ENCODE data around the gene TM9SF1. TPM values are rescaled to one million over a fixed set of nuclear protein-coding genes. Genes with fewer than 3 reads are reported as not detected.

The TM9SF1 gene
- total and polyA plus RNA-seq, 9 of the 15 experiments (the other 6 are each of a cell fraction or from before 2014, with no cell fraction given), result 5.3 to 20.3 (median 11.8) TPM

DNA sequence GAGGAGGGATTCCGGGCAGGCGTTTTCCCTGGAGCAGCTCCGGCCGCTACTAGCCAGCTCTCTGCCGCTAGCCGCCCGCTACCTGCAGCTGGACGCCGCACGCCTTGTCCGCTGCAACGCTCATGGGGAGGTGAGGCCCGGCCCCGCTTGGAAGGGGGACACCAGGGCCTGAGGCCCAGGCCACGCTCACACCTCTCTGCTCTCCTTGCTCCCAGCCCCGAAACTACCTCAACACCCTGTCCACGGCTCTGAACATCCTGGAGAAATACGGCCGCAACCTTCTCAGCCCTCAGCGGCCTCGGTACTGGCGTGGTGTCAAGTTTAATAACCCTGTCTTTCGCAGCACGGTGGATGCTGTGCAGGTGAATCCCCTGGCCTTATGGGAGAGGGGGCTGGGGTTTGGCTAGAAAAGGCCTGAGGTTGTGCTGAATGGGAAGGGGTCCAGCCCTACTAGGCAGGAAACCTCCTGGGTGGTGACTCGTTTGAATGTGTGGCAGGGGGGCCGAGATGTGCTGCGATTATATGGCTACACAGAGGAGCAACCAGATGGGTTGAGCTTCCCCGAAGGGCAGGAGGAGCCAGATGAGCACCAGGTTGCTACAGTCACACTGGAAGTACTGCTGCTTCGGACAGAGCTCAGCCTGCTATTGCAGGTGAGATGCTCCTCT is 47.3 kb downstream of the TM9SF1 start:
- in situ Hi-C loops (cut with MboI), result no loop called here
- FAIRE-seq (no peak), DNase-seq (ENCODE audit: extremely low read depth in 1 of 4, low spot score in 3 of 4) (no peak)
- no peak for TF ChIP-seq HMGN3 (IDR thresholded peaks at IDR 0.05; ENCODE audit: borderline replicate concordance, extremely low read depth, insufficient read length, low read depth, low read length)
- TF ChIP-seq, protein P1, sequence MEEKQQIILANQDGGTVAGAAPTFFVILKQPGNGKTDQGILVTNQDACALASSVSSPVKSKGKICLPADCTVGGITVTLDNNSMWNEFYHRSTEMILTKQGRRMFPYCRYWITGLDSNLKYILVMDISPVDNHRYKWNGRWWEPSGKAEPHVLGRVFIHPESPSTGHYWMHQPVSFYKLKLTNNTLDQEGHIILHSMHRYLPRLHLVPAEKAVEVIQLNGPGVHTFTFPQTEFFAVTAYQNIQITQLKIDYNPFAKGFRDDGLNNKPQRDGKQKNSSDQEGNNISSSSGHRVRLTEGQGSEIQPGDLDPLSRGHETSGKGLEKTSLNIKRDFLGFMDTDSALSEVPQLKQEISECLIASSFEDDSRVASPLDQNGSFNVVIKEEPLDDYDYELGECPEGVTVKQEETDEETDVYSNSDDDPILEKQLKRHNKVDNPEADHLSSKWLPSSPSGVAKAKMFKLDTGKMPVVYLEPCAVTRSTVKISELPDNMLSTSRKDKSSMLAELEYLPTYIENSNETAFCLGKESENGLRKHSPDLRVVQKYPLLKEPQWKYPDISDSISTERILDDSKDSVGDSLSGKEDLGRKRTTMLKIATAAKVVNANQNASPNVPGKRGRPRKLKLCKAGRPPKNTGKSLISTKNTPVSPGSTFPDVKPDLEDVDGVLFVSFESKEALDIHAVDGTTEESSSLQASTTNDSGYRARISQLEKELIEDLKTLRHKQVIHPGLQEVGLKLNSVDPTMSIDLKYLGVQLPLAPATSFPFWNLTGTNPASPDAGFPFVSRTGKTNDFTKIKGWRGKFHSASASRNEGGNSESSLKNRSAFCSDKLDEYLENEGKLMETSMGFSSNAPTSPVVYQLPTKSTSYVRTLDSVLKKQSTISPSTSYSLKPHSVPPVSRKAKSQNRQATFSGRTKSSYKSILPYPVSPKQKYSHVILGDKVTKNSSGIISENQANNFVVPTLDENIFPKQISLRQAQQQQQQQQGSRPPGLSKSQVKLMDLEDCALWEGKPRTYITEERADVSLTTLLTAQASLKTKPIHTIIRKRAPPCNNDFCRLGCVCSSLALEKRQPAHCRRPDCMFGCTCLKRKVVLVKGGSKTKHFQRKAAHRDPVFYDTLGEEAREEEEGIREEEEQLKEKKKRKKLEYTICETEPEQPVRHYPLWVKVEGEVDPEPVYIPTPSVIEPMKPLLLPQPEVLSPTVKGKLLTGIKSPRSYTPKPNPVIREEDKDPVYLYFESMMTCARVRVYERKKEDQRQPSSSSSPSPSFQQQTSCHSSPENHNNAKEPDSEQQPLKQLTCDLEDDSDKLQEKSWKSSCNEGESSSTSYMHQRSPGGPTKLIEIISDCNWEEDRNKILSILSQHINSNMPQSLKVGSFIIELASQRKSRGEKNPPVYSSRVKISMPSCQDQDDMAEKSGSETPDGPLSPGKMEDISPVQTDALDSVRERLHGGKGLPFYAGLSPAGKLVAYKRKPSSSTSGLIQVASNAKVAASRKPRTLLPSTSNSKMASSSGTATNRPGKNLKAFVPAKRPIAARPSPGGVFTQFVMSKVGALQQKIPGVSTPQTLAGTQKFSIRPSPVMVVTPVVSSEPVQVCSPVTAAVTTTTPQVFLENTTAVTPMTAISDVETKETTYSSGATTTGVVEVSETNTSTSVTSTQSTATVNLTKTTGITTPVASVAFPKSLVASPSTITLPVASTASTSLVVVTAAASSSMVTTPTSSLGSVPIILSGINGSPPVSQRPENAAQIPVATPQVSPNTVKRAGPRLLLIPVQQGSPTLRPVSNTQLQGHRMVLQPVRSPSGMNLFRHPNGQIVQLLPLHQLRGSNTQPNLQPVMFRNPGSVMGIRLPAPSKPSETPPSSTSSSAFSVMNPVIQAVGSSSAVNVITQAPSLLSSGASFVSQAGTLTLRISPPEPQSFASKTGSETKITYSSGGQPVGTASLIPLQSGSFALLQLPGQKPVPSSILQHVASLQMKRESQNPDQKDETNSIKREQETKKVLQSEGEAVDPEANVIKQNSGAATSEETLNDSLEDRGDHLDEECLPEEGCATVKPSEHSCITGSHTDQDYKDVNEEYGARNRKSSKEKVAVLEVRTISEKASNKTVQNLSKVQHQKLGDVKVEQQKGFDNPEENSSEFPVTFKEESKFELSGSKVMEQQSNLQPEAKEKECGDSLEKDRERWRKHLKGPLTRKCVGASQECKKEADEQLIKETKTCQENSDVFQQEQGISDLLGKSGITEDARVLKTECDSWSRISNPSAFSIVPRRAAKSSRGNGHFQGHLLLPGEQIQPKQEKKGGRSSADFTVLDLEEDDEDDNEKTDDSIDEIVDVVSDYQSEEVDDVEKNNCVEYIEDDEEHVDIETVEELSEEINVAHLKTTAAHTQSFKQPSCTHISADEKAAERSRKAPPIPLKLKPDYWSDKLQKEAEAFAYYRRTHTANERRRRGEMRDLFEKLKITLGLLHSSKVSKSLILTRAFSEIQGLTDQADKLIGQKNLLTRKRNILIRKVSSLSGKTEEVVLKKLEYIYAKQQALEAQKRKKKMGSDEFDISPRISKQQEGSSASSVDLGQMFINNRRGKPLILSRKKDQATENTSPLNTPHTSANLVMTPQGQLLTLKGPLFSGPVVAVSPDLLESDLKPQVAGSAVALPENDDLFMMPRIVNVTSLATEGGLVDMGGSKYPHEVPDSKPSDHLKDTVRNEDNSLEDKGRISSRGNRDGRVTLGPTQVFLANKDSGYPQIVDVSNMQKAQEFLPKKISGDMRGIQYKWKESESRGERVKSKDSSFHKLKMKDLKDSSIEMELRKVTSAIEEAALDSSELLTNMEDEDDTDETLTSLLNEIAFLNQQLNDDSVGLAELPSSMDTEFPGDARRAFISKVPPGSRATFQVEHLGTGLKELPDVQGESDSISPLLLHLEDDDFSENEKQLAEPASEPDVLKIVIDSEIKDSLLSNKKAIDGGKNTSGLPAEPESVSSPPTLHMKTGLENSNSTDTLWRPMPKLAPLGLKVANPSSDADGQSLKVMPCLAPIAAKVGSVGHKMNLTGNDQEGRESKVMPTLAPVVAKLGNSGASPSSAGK (IDR thresholded peaks at IDR 0.05), result no peak
- no peak for TF ChIP-seq ZBTB17 (CRISPR knock-in tag; IDR thresholded peaks at IDR 0.05)
- TF ChIP-seq NFATC3 (IDR thresholded peaks at IDR 0.05), result no peak
- TF ChIP-seq, protein P2, sequence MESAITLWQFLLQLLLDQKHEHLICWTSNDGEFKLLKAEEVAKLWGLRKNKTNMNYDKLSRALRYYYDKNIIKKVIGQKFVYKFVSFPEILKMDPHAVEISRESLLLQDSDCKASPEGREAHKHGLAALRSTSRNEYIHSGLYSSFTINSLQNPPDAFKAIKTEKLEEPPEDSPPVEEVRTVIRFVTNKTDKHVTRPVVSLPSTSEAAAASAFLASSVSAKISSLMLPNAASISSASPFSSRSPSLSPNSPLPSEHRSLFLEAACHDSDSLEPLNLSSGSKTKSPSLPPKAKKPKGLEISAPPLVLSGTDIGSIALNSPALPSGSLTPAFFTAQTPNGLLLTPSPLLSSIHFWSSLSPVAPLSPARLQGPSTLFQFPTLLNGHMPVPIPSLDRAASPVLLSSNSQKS (CRISPR knock-in tag; IDR thresholded peaks at IDR 0.05), result no peak

More for the DNA sequence above, 47.3 kb downstream of the TM9SF1 start:
- H3K27me3 ChIP-seq (ENCODE audit: control insufficient read depth in 2 of 2, insufficient read depth in 2 of 2, low read length in 2 of 2), result no peaks in the 10 kb centered on the region
- peak overlapping the region; percentile 76 to 96 for H3K9ac ChIP-seq (ENCODE audit: insufficient read depth in 1 of 2, low read depth in 2 of 2, low read length in 2 of 2)
- H3K36me3 ChIP-seq (ENCODE audit: control insufficient read depth, insufficient read depth, low read length), result peaks cover 62% of the 10 kb centered on the region; the same call in 2 of the 3 replicates
- H3K27ac ChIP-seq (ENCODE audit: extremely low read depth, low read depth, low read length), result peak overlapping the region; percentile 62
- intact Hi-C loops (cut with micrococcal nuclease), result loop anchor here (2.0 to 10.0 kb wide), 2 partner anchors 33 to 53 kb away; partner anchors contain the start of genes DCAF11, NRL and PCK2
- 3% methylated on average over 18 of the region's 29 CpGs for WGBS (ENCODE audit: insufficient coverage, low coverage, missing lambda C conversion rate)
- H3K9me3 ChIP-seq (replicated peaks; ENCODE audit: control insufficient read depth, insufficient read depth, low read depth, low read length), result no peaks in the 10 kb centered on the region
- ChIA-PET CTCF (ENCODE audit: low intra/inter-chr PET ratio) (no interaction called here), POLR2A (interaction anchor here (0.5 to 2.2 kb wide), 4 partner anchors 13 to 85 kb away, joined by 3 to 5 read pairs (median 4); partner anchors contain the start of genes GMPR2 and IRF9)
- TSS peak; percentile 66 for BruUV-seq (replicated peaks)
- peaks cover 5% of the 10 kb centered on the region for H3K9me1 ChIP-seq (ENCODE audit: control insufficient read depth, insufficient read depth, low read length)
- no peaks in the 10 kb centered on the region for H4K20me1 ChIP-seq (replicated peaks; ENCODE audit: control insufficient read depth, insufficient read depth, low read length)
- H2AFZ ChIP-seq (ENCODE audit: low read depth, low read length), result peak overlapping the region; percentile 58; the same call in 1 of the 2 replicates
- ATAC-seq, result peak; percentile 5
- H3K79me2 ChIP-seq (ENCODE audit: control insufficient read depth, insufficient read depth, low read length), result peaks cover 39% of the 10 kb centered on the region
- H3K4me3 ChIP-seq, result peak overlapping the region; percentile 98
- peak overlapping the region; percentile 98 for H3K4me2 ChIP-seq (ENCODE audit: insufficient read depth, low read length)
- H3K4me1 ChIP-seq (replicated peaks in 1 of 2; ENCODE audit: control insufficient read depth in 2 of 2, insufficient read depth in 2 of 2, low read length in 2 of 2), result peaks cover 28 to 40% of the 10 kb centered on the region in 2 experiments; a peak in 4 of 5 replicates
